Stomach (tissue), 9 donors: ENCODE measurements around the gene PARP2. TPM values are rescaled to one million over a fixed set of nuclear protein-coding genes. Genes with fewer than 3 reads are reported as not detected.

ENCODE experiments used
- DNase-seq, 2 donors: peaks; one replicate each; pipeline versions ENCODE4 v3.0.0 to v3.0.0-alpha.2; 2013 to 2019
- H3K27ac ChIP-seq, 5 donors: fragments of 200-600 bp in 4 of 5; sonication (generic) in 4 of 5; one replicate each; pipeline ENCODE4 v1.5.1; 2013 to 2019; ENCODE audit warnings: mild to moderate bottlenecking in 1 of 5, moderate library complexity in 1 of 5
- H3K27me3 ChIP-seq, 3 donors: fragments of 200-600 bp; sonication (generic); one replicate each; pipeline ENCODE4 v1.5.1; 2017 to 2019; ENCODE audit warnings: mixed run types in 1 of 3
- H3K36me3 ChIP-seq, 4 donors: fragments of 200-600 bp; sonication (generic); 1 replicate in 3 of 4; 2 replicates in 1 of 4; pipeline ENCODE4 v1.5.1; 2016 to 2019
- H3K4me1 ChIP-seq, 4 donors: fragments of 200-600 bp; sonication (generic); one replicate each; pipeline ENCODE4 v1.5.1; 2016 to 2019
- H3K4me3 ChIP-seq, 4 donors: fragments of 200-600 bp; sonication (generic) in 3 of 4; one replicate each; pipeline ENCODE4 v1.5.1; 2016 to 2019; ENCODE audit warnings: mild to moderate bottlenecking in 1 of 4
- H3K9me3 ChIP-seq, 4 donors: fragments of 200-600 bp; sonication (generic); one replicate each; pipeline ENCODE4 v1.5.1; 2016 to 2019
- CTCF ChIP-seq, 7 experiments: fragments of 450-650 bp in 4 of 7; fragments of 200-600 bp in 3 of 7; sonication (generic) in 3 of 7; IDR thresholded peaks; one replicate each; pipeline ENCODE4 v1.5.1; 2016 to 2019; ENCODE audit warnings: antibody characterized with exemption in 7 of 7, control low read depth in 2 of 7, mild to moderate bottlenecking in 1 of 7
- EP300 ChIP-seq: sonication (generic); formaldehyde crosslinking; IDR thresholded peaks from one replicate; pipeline ENCODE4 v1.6.1; 2017; ENCODE audit warnings: antibody characterized with exemption
- POLR2A ChIP-seq, 4 donors: fragments of 450-650 bp; IDR thresholded peaks; one replicate each; pipeline ENCODE4 v1.6.1; 2016; ENCODE audit warnings: antibody characterized with exemption in 4 of 4, control low read depth in 2 of 4, mild to moderate bottlenecking in 1 of 4, moderate library complexity in 1 of 4
- POLR2AphosphoS5 ChIP-seq, 3 donors: sonication (generic); formaldehyde crosslinking; IDR thresholded peaks; one replicate each; pipeline ENCODE4 v1.6.1; 2016; ENCODE audit warnings: antibody characterized with exemption in 3 of 3
- WGBS, 5 donors: extraction: QIAGEN DNeasy Blood & Tissue Kit in 3 of 5; methylation state at CpG; one replicate each; pipeline versions ENCODE4 v1.1.5 to v1.1.7; 2013 to 2018; 5-methylcytosine and 5-hydroxymethylcytosine counted together
- intact Hi-C: fragments of 100-400 bp; cut with DNase I; formaldehyde crosslinking; loops from one replicate; pipeline ENCODE4 v1.15.1; 2023; ENCODE audit warnings: low total_unique reads
- polyA plus RNA-seq, 3 donors: library from polyadenylated mRNA; stranded (reverse); fragments of 200-250 nt; gene quantifications; one replicate each; pipeline ENCODE4 v1.2.3, GENCODE V29; 2013
- total RNA-seq, 5 donors: library from RNA; depleted of rRNA; stranded (reverse); fragments of >200 nt; gene quantifications; one replicate each; pipeline versions ENCODE4 v1.1.0 to v1.2.3, GENCODE V29; 2014 to 2016
- donor health status: healthy with polysubstance abuse.
- donor health status: Bipolar disorder and iron deficiency.
- donor health status: healthy.

PARP2 gene
- total and polyA plus RNA-seq, 8 donors, result 4.1 to 30.4 (median 13.6) TPM

- intact Hi-C loops, result no loop called here
- peaks cover 9 to 50% (median 49%) of the 10 kb centered on the region in 4 donors for H3K36me3 ChIP-seq
- 82 to 95% (median 89%) methylated on average over 1 of the region's 1 CpG for WGBS, 5 donors
- TF ChIP-seq EP300, result no peak
- H3K9me3 ChIP-seq, result no peaks in the 10 kb centered on the region
- H3K27ac ChIP-seq, result no peak overlapping the region
- H3K4me3 ChIP-seq, result no peak overlapping the region
- peaks cover 13 to 26% (median 21%) of the 10 kb centered on the region in 4 donors for H3K4me1 ChIP-seq
- no peak for DNase-seq
- no peaks in the 10 kb centered on the region for H3K27me3 ChIP-seq
These were observed 41.2 kb upstream of the PARP2 start for GRCh38 chr14:20302042-20302755.

- peak; percentile 85 to 96 for DNase-seq
- peaks cover 0 to 19% (median 16%) of the 10 kb centered on the region in 4 donors for H3K36me3 ChIP-seq
- H3K4me1 ChIP-seq, result peaks cover 13 to 26% (median 21%) of the 10 kb centered on the region in 4 donors
- peak within 1 kb of the TSS; percentile 25 to 77 (median 56) for H3K27ac ChIP-seq
- peak within 1 kb of the TSS; percentile 58 to 98 (median 76) for H3K4me3 ChIP-seq
- intact Hi-C loops, result no loop called here
- peak; percentile 36 to 74 (median 66) for TF ChIP-seq POLR2AphosphoS5 (IDR thresholded peaks at IDR 0.05)
- TF ChIP-seq EP300, result no peak
- TF ChIP-seq POLR2A (IDR thresholded peaks at IDR 0.05), result no peak
- peak in 5 of 7 experiments; percentile 75 to 89 (median 81) for TF ChIP-seq CTCF (IDR thresholded peaks at IDR 0.05)
- no peaks in the 10 kb centered on the region for H3K27me3 ChIP-seq
- 0 to 1% (median 1%) methylated on average over 27 of the region's 27 CpGs for WGBS, 5 donors
- H3K9me3 ChIP-seq, result no peaks in the 10 kb centered on the region
These were observed 38.0 kb upstream of the PARP2 start, which contains the start of gene TTC5 for GRCh38 chr14:20305265-20306078. Gene TTC5 (minus strand): TSS chr14:20305951. CDS start chr14:20305937, 14 bp downstream.

- intact Hi-C loops, result no loop called here
- Histone ChIP-seq H3K27ac (peak overlapping the region in 1 of 5 donors; percentile 70), H3K4me3 (peak overlapping the region; percentile 58 to 98 (median 76)), H3K4me1 (peaks cover 13 to 26% (median 21%) of the 10 kb centered on the region in 4 donors), H3K27me3 (no peaks in the 10 kb centered on the region), H3K36me3 (peaks cover 0 to 16% (median 10%) of the 10 kb centered on the region in 4 donors), H3K9me3 (no peaks in the 10 kb centered on the region)
- TF ChIP-seq POLR2A (IDR thresholded peaks at IDR 0.05), result no peak
- no peak for TF ChIP-seq POLR2AphosphoS5 (IDR thresholded peaks at IDR 0.05)
- TF ChIP-seq CTCF (IDR thresholded peaks at IDR 0.05), result peak in 1 of 7 experiments; percentile 7
- no peak for DNase-seq
- 92 to 100% (median 98%) methylated on average over 1 of the region's 1 CpG for WGBS, 5 donors
These were observed 37.4 kb upstream of the PARP2 start for GRCh38 chr14:20306079-20306423.

- Histone ChIP-seq H3K4me3 (no peak overlapping the region), H3K9me3 (no peaks in the 10 kb centered on the region), H3K27me3 (no peaks in the 10 kb centered on the region), H3K4me1 (no peaks in the 10 kb centered on the region), H3K36me3 (peaks cover 31 to 82% (median 76%) of the 10 kb centered on the region in 4 donors), H3K27ac (no peak overlapping the region)
- TF ChIP-seq EP300 (no peak), POLR2A (IDR thresholded peaks at IDR 0.05) (no peak), CTCF (IDR thresholded peaks at IDR 0.05) (no peak), POLR2AphosphoS5 (IDR thresholded peaks at IDR 0.05) (no peak)
- intact Hi-C loops, result no loop called here
- DNase-seq, result no peak
- WGBS, 5 donors, result 88 to 98% (median 92%) methylated on average over 2 of the region's 2 CpGs
These were observed 29.4 kb upstream of the PARP2 start for GRCh38 chr14:20314026-20314425.
